ENCODE data around the gene WNT7A. TPM values are rescaled to one million over a fixed set of nuclear protein-coding genes. Genes with fewer than 3 reads are reported as not detected.

Gene WNT7A
- total and polyA plus RNA-seq, 2 experiments from 2014 or later, result not detected

GRCh38 chr3:13883681-13884080 lies 3.8 kb upstream of the WNT7A start:
- Histone ChIP-seq H3K27ac (no peak overlapping the region), H3K9me3 (ENCODE audit: low read depth) (no peaks in the 10 kb centered on the region), H3K4me3 (no peak overlapping the region), H3K4me1 (ENCODE audit: low read depth) (peaks cover 3% of the 10 kb centered on the region), H3K27me3 (peaks cover 89% of the 10 kb centered on the region), H3K36me3 (no peaks in the 10 kb centered on the region)
- no peak for DNase-seq (ENCODE audit: low read depth in 1 of 2, low spot score in 1 of 2)
- TF ChIP-seq, protein P1, sequence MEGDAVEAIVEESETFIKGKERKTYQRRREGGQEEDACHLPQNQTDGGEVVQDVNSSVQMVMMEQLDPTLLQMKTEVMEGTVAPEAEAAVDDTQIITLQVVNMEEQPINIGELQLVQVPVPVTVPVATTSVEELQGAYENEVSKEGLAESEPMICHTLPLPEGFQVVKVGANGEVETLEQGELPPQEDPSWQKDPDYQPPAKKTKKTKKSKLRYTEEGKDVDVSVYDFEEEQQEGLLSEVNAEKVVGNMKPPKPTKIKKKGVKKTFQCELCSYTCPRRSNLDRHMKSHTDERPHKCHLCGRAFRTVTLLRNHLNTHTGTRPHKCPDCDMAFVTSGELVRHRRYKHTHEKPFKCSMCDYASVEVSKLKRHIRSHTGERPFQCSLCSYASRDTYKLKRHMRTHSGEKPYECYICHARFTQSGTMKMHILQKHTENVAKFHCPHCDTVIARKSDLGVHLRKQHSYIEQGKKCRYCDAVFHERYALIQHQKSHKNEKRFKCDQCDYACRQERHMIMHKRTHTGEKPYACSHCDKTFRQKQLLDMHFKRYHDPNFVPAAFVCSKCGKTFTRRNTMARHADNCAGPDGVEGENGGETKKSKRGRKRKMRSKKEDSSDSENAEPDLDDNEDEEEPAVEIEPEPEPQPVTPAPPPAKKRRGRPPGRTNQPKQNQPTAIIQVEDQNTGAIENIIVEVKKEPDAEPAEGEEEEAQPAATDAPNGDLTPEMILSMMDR (IDR thresholded peaks at IDR 0.05; ENCODE audit: low read depth, low read length), result no peak

DNA sequence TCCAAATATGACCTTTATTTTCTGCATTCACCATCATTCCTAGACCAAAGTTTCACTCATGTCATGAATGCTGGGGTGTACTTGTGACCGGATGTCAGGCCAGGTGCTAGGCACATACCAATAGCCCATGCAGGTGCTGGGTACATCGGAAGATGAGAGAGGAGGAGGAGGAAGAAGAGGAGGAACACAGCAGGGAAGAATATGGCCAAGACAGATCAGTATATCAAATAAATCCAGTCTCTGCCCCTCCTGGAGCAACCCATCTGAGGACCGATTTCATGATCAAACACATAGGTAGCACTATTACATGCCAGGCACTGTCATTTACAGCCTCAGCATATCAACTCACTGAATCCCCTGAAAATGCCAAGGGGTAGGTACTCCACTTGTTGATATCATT lies 3.0 kb upstream of the WNT7A start:
- DNase-seq (ENCODE audit: low read depth in 1 of 2, low spot score in 1 of 2), result no peak
- no peak overlapping the region for H3K4me3 ChIP-seq
- no peak overlapping the region for H3K27ac ChIP-seq
- H3K27me3 ChIP-seq, result peaks cover 93% of the 10 kb centered on the region
- TF ChIP-seq, protein P1 (IDR thresholded peaks at IDR 0.05; ENCODE audit: low read depth, low read length), result no peak
- no peaks in the 10 kb centered on the region for H3K9me3 ChIP-seq (ENCODE audit: low read depth)
- H3K4me1 ChIP-seq (ENCODE audit: low read depth), result peaks cover 3% of the 10 kb centered on the region
- no peaks in the 10 kb centered on the region for H3K36me3 ChIP-seq

DNA sequence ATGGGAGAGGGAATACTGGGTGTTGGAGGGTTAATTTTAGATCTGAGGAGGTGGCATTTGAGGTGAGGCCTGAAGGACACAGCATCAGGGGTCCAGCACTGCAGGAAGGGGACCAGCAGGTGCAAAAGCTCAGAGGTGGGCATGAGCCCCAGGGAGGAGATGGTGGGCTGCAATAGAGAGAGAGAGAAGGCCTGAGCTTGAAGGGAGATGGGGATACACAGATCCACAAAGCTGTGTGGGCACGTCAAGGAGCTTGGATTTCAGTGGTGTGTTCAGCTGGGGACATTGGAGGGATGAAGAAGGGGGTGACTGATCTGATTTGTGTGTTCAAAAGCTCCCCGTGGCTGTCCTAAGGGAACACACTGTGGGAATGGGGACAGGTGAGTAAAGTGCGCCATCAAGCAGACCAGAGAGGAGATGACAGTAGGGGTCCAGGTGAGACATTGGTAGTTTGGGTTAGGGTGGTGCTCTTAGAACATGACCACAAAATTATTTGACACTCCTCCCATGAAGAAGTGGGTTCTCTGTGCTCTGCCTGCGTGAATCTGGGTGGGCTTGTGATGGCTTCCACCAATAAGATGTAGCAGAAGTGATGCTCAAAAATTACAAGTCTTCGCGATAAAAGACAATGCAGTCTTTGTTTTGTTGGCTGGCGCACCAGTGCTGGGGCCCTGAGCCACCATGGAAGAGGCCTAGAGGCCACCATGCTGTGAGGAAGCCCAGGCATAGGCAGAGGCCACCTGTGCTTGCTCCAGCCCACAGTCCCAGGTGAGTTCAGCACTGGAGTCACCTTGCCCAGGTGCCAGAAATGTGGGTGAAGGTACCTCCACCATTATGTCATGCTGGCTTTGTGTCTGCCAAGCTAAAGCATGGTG lies 1.9 kb upstream of the WNT7A start:
- no peaks in the 10 kb centered on the region for H3K36me3 ChIP-seq
- peaks cover 3% of the 10 kb centered on the region for H3K4me1 ChIP-seq (ENCODE audit: low read depth)
- peaks cover 99% of the 10 kb centered on the region for H3K27me3 ChIP-seq
- H3K27ac ChIP-seq, result no peak overlapping the region
- TF ChIP-seq, protein P1 (IDR thresholded peaks at IDR 0.05; ENCODE audit: low read depth, low read length), result no peak
- no peak overlapping the region for H3K4me3 ChIP-seq
- no peak for DNase-seq (ENCODE audit: low read depth in 1 of 2, low spot score in 1 of 2)
- H3K9me3 ChIP-seq (ENCODE audit: low read depth), result no peaks in the 10 kb centered on the region

- peak overlapping the region; percentile 8 for H3K4me3 ChIP-seq
Observed at GRCh38 chr3:13880811-13881156, 913 bp upstream of the WNT7A start.

GRCh38 chr3:13879102-13879945 lies 547 bp downstream of the WNT7A start:
- no peak overlapping the region for H3K27ac ChIP-seq
- TF ChIP-seq, protein P1 (IDR thresholded peaks at IDR 0.05; ENCODE audit: low read depth, low read length), result no peak
- peak overlapping the region; percentile 18 for H3K4me3 ChIP-seq
- H3K9me3 ChIP-seq (ENCODE audit: low read depth), result no peaks in the 10 kb centered on the region
- no peaks in the 10 kb centered on the region for H3K36me3 ChIP-seq
- peak in 1 of 2 donors; percentile 33 for DNase-seq (ENCODE audit: low read depth in 1 of 2, low spot score in 1 of 2)
- peaks cover 100% of the 10 kb centered on the region for H3K27me3 ChIP-seq
- peaks cover 3% of the 10 kb centered on the region for H3K4me1 ChIP-seq (ENCODE audit: low read depth)

More at GRCh38 chr3:13880811-13881156, 913 bp upstream of the WNT7A start:
- H3K36me3 ChIP-seq, result no peaks in the 10 kb centered on the region
- DNase-seq (ENCODE audit: low read depth in 1 of 2, low spot score in 1 of 2), result no peak
- TF ChIP-seq, protein P1 (IDR thresholded peaks at IDR 0.05; ENCODE audit: low read depth, low read length), result no peak
- peaks cover 100% of the 10 kb centered on the region for H3K27me3 ChIP-seq
- H3K27ac ChIP-seq, result no peak overlapping the region
- no peaks in the 10 kb centered on the region for H3K9me3 ChIP-seq (ENCODE audit: low read depth)
- H3K4me1 ChIP-seq (ENCODE audit: low read depth), result peaks cover 3% of the 10 kb centered on the region
